A549 (cell line): Measurements from ENCODE around the gene LCE6A. TPM values are rescaled to one million over a fixed set of nuclear protein-coding genes. Genes with fewer than 3 reads are reported as not detected.

Experiments used
- ATAC-seq, 2 experiments: fragments of 200-7000 bp in 1 of 2; fragments of >200 bp in 1 of 2; cut with Nextera tagmentation in 1 of 2; cut with Tn5 transposase in 1 of 2; 3 replicates each; pipeline versions ENCODE4 v1.8.0 to v1.9.1; 2018 to 2020; ENCODE audit warnings: mild to moderate bottlenecking in 1 of 2, moderate library complexity in 1 of 2
- CTCF ChIA-PET: fragments of 300-600 bp; sonication (Branson Sonifier 250); formaldehyde crosslinking; extraction: SDS; loops from one replicate; lab custom pipeline; 2021; ENCODE audit warnings: antibody characterized with exemption, inconsistent platforms; lab: Yijun Ruan, JAX
- POLR2A ChIA-PET: fragments of 350-600 bp; formaldehyde crosslinking; extraction: SDS; loops from one replicate; lab custom pipeline; 2021; ENCODE audit warnings: antibody characterized with exemption, inconsistent platforms; lab: Yijun Ruan, JAX
- DNase-seq, 2 experiments: peaks; one replicate each; pipeline versions ENCODE4 v3.0.0 to v3.0.0-alpha.2; 2011 to 2016; ENCODE audit warnings: low read depth in 1 of 2, low spot score in 1 of 2
- FAIRE-seq: peaks from 2 replicates; lab custom pipeline; 2011; peaks lifted over from hg19 to GRCh38; lab: Jason Lieb, UNC
- H3K27ac ChIP-seq, 2 experiments: fragments of >200 bp; sonication (Bioruptor Twin); formaldehyde crosslinking; 3 replicates each; pipeline ENCODE4 v1.5.1; 2016 to 2017
- H3K4me1 ChIP-seq: fragments of >200 bp; sonication (Bioruptor Twin); formaldehyde crosslinking; 3 replicates; pipeline ENCODE4 v1.6.1; 2016
- H3K4me2 ChIP-seq: fragments of >200 bp; sonication (Bioruptor Twin); formaldehyde crosslinking; 3 replicates; pipeline ENCODE4 v1.6.1; 2016
- H3K4me3 ChIP-seq: fragments of >200 bp; sonication (Bioruptor Twin); formaldehyde crosslinking; 3 replicates; pipeline ENCODE4 v1.5.1; 2016
- H3K9me3 ChIP-seq: fragments of >200 bp; sonication (Bioruptor Twin); formaldehyde crosslinking; 3 replicates; pipeline ENCODE4 v1.6.1; 2016
- CHD4 ChIP-seq: fragments of 200-600 bp; sonication (generic); IDR thresholded peaks from 2 replicates; pipeline ENCODE4 v1.6.1; 2016; ENCODE audit warnings: antibody characterized with exemption, mild to moderate bottlenecking, borderline replicate concordance
- FOXS1 ChIP-seq: fragments of 250-450 bp; sonication (Bioruptor Pico); IDR thresholded peaks from 2 replicates; pipeline ENCODE4 v1.5.0; 2020; ENCODE audit warnings: mild to moderate bottlenecking, moderate library complexity
- RAD21 ChIP-seq, 2 experiments: fragments of >200 bp in 1 of 2; sonication (Bioruptor Twin) in 1 of 2; formaldehyde crosslinking in 1 of 2; IDR thresholded peaks in 1 of 2; conservative IDR thresholded peaks in 1 of 2; 2 replicates in 1 of 2; 3 replicates in 1 of 2; pipeline ENCODE4 v1.6.1; 2012 to 2018; ENCODE audit warnings: inconsistent platforms in 1 of 2
- RNF2 ChIP-seq: fragments of 200-600 bp; sonication (generic); IDR thresholded peaks from 2 replicates; pipeline ENCODE4 v1.6.1; 2016; ENCODE audit warnings: low read depth, mild to moderate bottlenecking, antibody characterized with exemption, moderate library complexity, borderline replicate concordance
- WGBS: methylation state at CpG from one replicate; pipeline ENCODE4 v1.1.6; 2017; ENCODE audit errors: missing lambda C conversion rate; 5-methylcytosine and 5-hydroxymethylcytosine counted together
- polyA plus RNA-seq, 4 experiments: library from polyadenylated mRNA; depleted of rRNA in 3 of 4; stranded (reverse); fragments of >200 nt; fragmentation: RNase III in 1 of 4; extraction: RNeasy Plus Mini Kit Qiagen cat#74134 plus additional on column Dnase treatment in 1 of 4; gene quantifications; 2 replicates in 3 of 4; 3 replicates in 1 of 4; pipeline ENCODE4 v1.2.3, GENCODE V29; 2011 to 2017
- TF ChIP-seq, protein P1 (sequence below): fragments of >200 bp; sonication (Bioruptor Twin); formaldehyde crosslinking; IDR thresholded peaks from 3 replicates; pipeline ENCODE4 v1.6.1; 2016
- TF ChIP-seq, protein P2 (sequence below): fragments of 200-600 bp; sonication (generic); IDR thresholded peaks from 2 replicates; pipeline ENCODE4 v1.6.1; 2016; ENCODE audit warnings: antibody characterized with exemption, mild to moderate bottlenecking, moderate library complexity

Gene LCE6A
- polyA plus RNA-seq, 2 of the 4 experiments (the other 2 are of a cell fraction): not detected

DNA sequence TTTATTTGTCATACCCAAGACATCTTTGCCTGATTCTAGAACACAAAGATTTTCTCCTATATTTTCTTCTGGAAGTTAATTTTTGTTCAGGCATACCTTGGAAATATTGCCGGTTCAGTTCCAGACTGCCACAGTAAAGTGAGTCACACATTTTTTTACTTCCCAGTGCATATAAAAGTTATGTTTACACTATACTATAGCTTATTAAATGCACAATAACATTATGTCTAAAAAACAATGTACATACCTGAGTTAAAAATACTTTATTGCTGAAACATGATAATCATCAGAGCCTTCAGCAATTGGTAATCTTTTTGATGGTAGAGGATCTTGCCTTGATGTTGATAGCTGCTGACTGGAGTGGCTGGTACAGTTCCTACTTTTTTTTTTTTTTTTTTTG is 45.5 kb downstream of the LCE6A start:
- WGBS: 55% methylated on average over 1 of the region's 1 CpG
- TF ChIP-seq RNF2: no peak
- TF ChIP-seq, protein P1, sequence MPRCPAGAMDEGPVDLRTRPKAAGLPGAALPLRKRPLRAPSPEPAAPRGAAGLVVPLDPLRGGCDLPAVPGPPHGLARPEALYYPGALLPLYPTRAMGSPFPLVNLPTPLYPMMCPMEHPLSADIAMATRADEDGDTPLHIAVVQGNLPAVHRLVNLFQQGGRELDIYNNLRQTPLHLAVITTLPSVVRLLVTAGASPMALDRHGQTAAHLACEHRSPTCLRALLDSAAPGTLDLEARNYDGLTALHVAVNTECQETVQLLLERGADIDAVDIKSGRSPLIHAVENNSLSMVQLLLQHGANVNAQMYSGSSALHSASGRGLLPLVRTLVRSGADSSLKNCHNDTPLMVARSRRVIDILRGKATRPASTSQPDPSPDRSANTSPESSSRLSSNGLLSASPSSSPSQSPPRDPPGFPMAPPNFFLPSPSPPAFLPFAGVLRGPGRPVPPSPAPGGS: no peak
- TF ChIP-seq, protein P2, sequence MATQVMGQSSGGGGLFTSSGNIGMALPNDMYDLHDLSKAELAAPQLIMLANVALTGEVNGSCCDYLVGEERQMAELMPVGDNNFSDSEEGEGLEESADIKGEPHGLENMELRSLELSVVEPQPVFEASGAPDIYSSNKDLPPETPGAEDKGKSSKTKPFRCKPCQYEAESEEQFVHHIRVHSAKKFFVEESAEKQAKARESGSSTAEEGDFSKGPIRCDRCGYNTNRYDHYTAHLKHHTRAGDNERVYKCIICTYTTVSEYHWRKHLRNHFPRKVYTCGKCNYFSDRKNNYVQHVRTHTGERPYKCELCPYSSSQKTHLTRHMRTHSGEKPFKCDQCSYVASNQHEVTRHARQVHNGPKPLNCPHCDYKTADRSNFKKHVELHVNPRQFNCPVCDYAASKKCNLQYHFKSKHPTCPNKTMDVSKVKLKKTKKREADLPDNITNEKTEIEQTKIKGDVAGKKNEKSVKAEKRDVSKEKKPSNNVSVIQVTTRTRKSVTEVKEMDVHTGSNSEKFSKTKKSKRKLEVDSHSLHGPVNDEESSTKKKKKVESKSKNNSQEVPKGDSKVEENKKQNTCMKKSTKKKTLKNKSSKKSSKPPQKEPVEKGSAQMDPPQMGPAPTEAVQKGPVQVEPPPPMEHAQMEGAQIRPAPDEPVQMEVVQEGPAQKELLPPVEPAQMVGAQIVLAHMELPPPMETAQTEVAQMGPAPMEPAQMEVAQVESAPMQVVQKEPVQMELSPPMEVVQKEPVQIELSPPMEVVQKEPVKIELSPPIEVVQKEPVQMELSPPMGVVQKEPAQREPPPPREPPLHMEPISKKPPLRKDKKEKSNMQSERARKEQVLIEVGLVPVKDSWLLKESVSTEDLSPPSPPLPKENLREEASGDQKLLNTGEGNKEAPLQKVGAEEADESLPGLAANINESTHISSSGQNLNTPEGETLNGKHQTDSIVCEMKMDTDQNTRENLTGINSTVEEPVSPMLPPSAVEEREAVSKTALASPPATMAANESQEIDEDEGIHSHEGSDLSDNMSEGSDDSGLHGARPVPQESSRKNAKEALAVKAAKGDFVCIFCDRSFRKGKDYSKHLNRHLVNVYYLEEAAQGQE: no peak
- TF ChIP-seq RAD21 (conservative IDR thresholded peaks at IDR 0.05 in 1 of 2, IDR thresholded peaks at IDR 0.05 in 1 of 2): no peak
- TF ChIP-seq FOXS1 (CRISPR knock-in tag): no peak
- TF ChIP-seq CHD4: no peak
- ATAC-seq: no peak
- DNase-seq: no peak
- no peaks in the 10 kb centered on the region for H3K4me1 ChIP-seq
- FAIRE-seq: no peak
- H3K4me3 ChIP-seq: no peak overlapping the region
- H3K27ac ChIP-seq: no peak overlapping the region
- POLR2A ChIA-PET: no interaction called here
- CTCF ChIA-PET: interaction anchor here (0.7 kb wide), 1 partner anchor 333 kb away, joined by 5 read pairs; no protein-coding TSS in a partner anchor
- H3K9me3 ChIP-seq: no peaks in the 10 kb centered on the region
- H3K4me2 ChIP-seq: no peak overlapping the region

Other genes starting within 250 kb of the LCE6A start
- gene LCE3C, start 242.6 kb upstream of the LCE6A start, polyA plus RNA-seq (2011; rRNA removed): not detected in 2 replicates
- gene LCE3C, start 242.6 kb upstream of the LCE6A start, polyA plus RNA-seq (2017; fragmentation: RNase III; extraction: RNeasy Plus Mini Kit Qiagen cat#74134 plus additional on column Dnase treatment): not detected in 3 replicates
- not detected in 2 replicates for gene LCE3B, start 229.0 kb upstream of the LCE6A start, polyA plus RNA-seq (2011; rRNA removed)
- not detected in 3 replicates for gene LCE3B, start 229.0 kb upstream of the LCE6A start, polyA plus RNA-seq (2017; fragmentation: RNase III; extraction: RNeasy Plus Mini Kit Qiagen cat#74134 plus additional on column Dnase treatment)
- gene LCE3A, start 219.8 kb upstream of the LCE6A start, polyA plus RNA-seq (2011; rRNA removed): not detected in 2 replicates
- not detected in 3 replicates for gene LCE3A, start 219.8 kb upstream of the LCE6A start, polyA plus RNA-seq (2017; fragmentation: RNase III; extraction: RNeasy Plus Mini Kit Qiagen cat#74134 plus additional on column Dnase treatment)
- gene LCE2D, start 179.5 kb upstream of the LCE6A start, polyA plus RNA-seq (2011; rRNA removed): not detected in 2 replicates
- not detected in 3 replicates for gene LCE2D, start 179.5 kb upstream of the LCE6A start, polyA plus RNA-seq (2017; fragmentation: RNase III; extraction: RNeasy Plus Mini Kit Qiagen cat#74134 plus additional on column Dnase treatment)
- not detected in 2 replicates for gene LCE2C, start 167.6 kb upstream of the LCE6A start, polyA plus RNA-seq (2011; rRNA removed)
- gene LCE2C, start 167.6 kb upstream of the LCE6A start, polyA plus RNA-seq (2017; fragmentation: RNase III; extraction: RNeasy Plus Mini Kit Qiagen cat#74134 plus additional on column Dnase treatment): not detected in 3 replicates
- not detected in 2 replicates for gene LCE2B, start 156.7 kb upstream of the LCE6A start, polyA plus RNA-seq (2011; rRNA removed)
- gene LCE2B, start 156.7 kb upstream of the LCE6A start, polyA plus RNA-seq (2017; fragmentation: RNase III; extraction: RNeasy Plus Mini Kit Qiagen cat#74134 plus additional on column Dnase treatment): not detected in 3 replicates
- not detected in 2 replicates for gene LCE2A, start 144.5 kb upstream of the LCE6A start, polyA plus RNA-seq (2011; rRNA removed)
- gene LCE2A, start 144.5 kb upstream of the LCE6A start, polyA plus RNA-seq (2017; fragmentation: RNase III; extraction: RNeasy Plus Mini Kit Qiagen cat#74134 plus additional on column Dnase treatment): not detected in 3 replicates
- not detected in 2 replicates for gene LCE4A, start 134.7 kb upstream of the LCE6A start, polyA plus RNA-seq (2011; rRNA removed)
- gene LCE4A, start 134.7 kb upstream of the LCE6A start, polyA plus RNA-seq (2017; fragmentation: RNase III; extraction: RNeasy Plus Mini Kit Qiagen cat#74134 plus additional on column Dnase treatment): not detected in 3 replicates
- not detected in 2 replicates for gene KPRP, start 84.8 kb upstream of the LCE6A start, polyA plus RNA-seq (2011; rRNA removed)
- not detected in 3 replicates for gene KPRP, start 84.8 kb upstream of the LCE6A start, polyA plus RNA-seq (2017; fragmentation: RNase III; extraction: RNeasy Plus Mini Kit Qiagen cat#74134 plus additional on column Dnase treatment)
- gene LCE1F, start 67.7 kb upstream of the LCE6A start, polyA plus RNA-seq (2011; rRNA removed): not detected in 2 replicates
- not detected in 3 replicates for gene LCE1F, start 67.7 kb upstream of the LCE6A start, polyA plus RNA-seq (2017; fragmentation: RNase III; extraction: RNeasy Plus Mini Kit Qiagen cat#74134 plus additional on column Dnase treatment)
- gene LCE1E, start 56.6 kb upstream of the LCE6A start, polyA plus RNA-seq (2011; rRNA removed): not detected in 2 replicates
- not detected in 3 replicates for gene LCE1E, start 56.6 kb upstream of the LCE6A start, polyA plus RNA-seq (2017; fragmentation: RNase III; extraction: RNeasy Plus Mini Kit Qiagen cat#74134 plus additional on column Dnase treatment)
- gene LCE1D, start 46.1 kb upstream of the LCE6A start, polyA plus RNA-seq (2011; rRNA removed): not detected in 2 replicates
- gene LCE1D, start 46.1 kb upstream of the LCE6A start, polyA plus RNA-seq (2017; fragmentation: RNase III; extraction: RNeasy Plus Mini Kit Qiagen cat#74134 plus additional on column Dnase treatment): not detected in 3 replicates
- not detected in 2 replicates for gene LCE1C, start 36.2 kb upstream of the LCE6A start, polyA plus RNA-seq (2011; rRNA removed)
- not detected in 3 replicates for gene LCE1C, start 36.2 kb upstream of the LCE6A start, polyA plus RNA-seq (2017; fragmentation: RNase III; extraction: RNeasy Plus Mini Kit Qiagen cat#74134 plus additional on column Dnase treatment)
- gene LCE1B, start 30.9 kb upstream of the LCE6A start, polyA plus RNA-seq (2011; rRNA removed): not detected in 2 replicates
- gene LCE1B, start 30.9 kb upstream of the LCE6A start, polyA plus RNA-seq (2017; fragmentation: RNase III; extraction: RNeasy Plus Mini Kit Qiagen cat#74134 plus additional on column Dnase treatment): not detected in 3 replicates
- not detected in 2 replicates for gene LCE1A, start 15.4 kb upstream of the LCE6A start, polyA plus RNA-seq (2011; rRNA removed)
- gene LCE1A, start 15.4 kb upstream of the LCE6A start, polyA plus RNA-seq (2017; fragmentation: RNase III; extraction: RNeasy Plus Mini Kit Qiagen cat#74134 plus additional on column Dnase treatment): not detected in 3 replicates
- not detected in 2 replicates for gene LCE7A, start 17.1 kb downstream of the LCE6A start, polyA plus RNA-seq (2011; rRNA removed)
- not detected in 3 replicates for gene LCE7A, start 17.1 kb downstream of the LCE6A start, polyA plus RNA-seq (2017; fragmentation: RNase III; extraction: RNeasy Plus Mini Kit Qiagen cat#74134 plus additional on column Dnase treatment)
- gene SMCP, start 35.5 kb downstream of the LCE6A start, polyA plus RNA-seq (2011; rRNA removed): not detected in 2 replicates
- gene SMCP, start 35.5 kb downstream of the LCE6A start, polyA plus RNA-seq (2017; fragmentation: RNase III; extraction: RNeasy Plus Mini Kit Qiagen cat#74134 plus additional on column Dnase treatment): not detected in 3 replicates
- gene IVL, start 65.7 kb downstream of the LCE6A start, polyA plus RNA-seq (2011; rRNA removed): not detected in 2 replicates
- gene IVL, start 65.7 kb downstream of the LCE6A start, polyA plus RNA-seq (2017; fragmentation: RNase III; extraction: RNeasy Plus Mini Kit Qiagen cat#74134 plus additional on column Dnase treatment): not detected in 3 replicates
- not detected in 2 replicates for gene SPRR5, start 104.3 kb downstream of the LCE6A start, polyA plus RNA-seq (2011; rRNA removed)
- gene SPRR5, start 104.3 kb downstream of the LCE6A start, polyA plus RNA-seq (2017; fragmentation: RNase III; extraction: RNeasy Plus Mini Kit Qiagen cat#74134 plus additional on column Dnase treatment): not detected in 3 replicates
- not detected in 2 replicates for gene SPRR4, start 127.8 kb downstream of the LCE6A start, polyA plus RNA-seq (2011; rRNA removed)
- not detected in 3 replicates for gene SPRR4, start 127.8 kb downstream of the LCE6A start, polyA plus RNA-seq (2017; fragmentation: RNase III; extraction: RNeasy Plus Mini Kit Qiagen cat#74134 plus additional on column Dnase treatment)
- gene SPRR1A, start 141.2 kb downstream of the LCE6A start, polyA plus RNA-seq (2011; rRNA removed): not detected in 2 replicates
- not detected in 3 replicates for gene SPRR1A, start 141.2 kb downstream of the LCE6A start, polyA plus RNA-seq (2017; fragmentation: RNase III; extraction: RNeasy Plus Mini Kit Qiagen cat#74134 plus additional on column Dnase treatment)
- not detected in 2 replicates for gene SPRR3, start 158.9 kb downstream of the LCE6A start, polyA plus RNA-seq (2011; rRNA removed)
- gene SPRR3, start 158.9 kb downstream of the LCE6A start, polyA plus RNA-seq (2017; fragmentation: RNase III; extraction: RNeasy Plus Mini Kit Qiagen cat#74134 plus additional on column Dnase treatment): not detected in 3 replicates
- not detected in 2 replicates for gene SPRR1B, start 188.3 kb downstream of the LCE6A start, polyA plus RNA-seq (2011; rRNA removed)
- gene SPRR1B, start 188.3 kb downstream of the LCE6A start, polyA plus RNA-seq (2017; fragmentation: RNase III; extraction: RNeasy Plus Mini Kit Qiagen cat#74134 plus additional on column Dnase treatment): not detected in 3 replicates
- gene SPRR2D, start 198.3 kb downstream of the LCE6A start, polyA plus RNA-seq (2011; rRNA removed): not detected in 2 replicates
- gene SPRR2D, start 198.3 kb downstream of the LCE6A start, polyA plus RNA-seq (2017; fragmentation: RNase III; extraction: RNeasy Plus Mini Kit Qiagen cat#74134 plus additional on column Dnase treatment): not detected in 3 replicates
- not detected in 2 replicates for gene SPRR2A, start 214.7 kb downstream of the LCE6A start, polyA plus RNA-seq (2011; rRNA removed)
- not detected in 3 replicates for gene SPRR2A, start 214.7 kb downstream of the LCE6A start, polyA plus RNA-seq (2017; fragmentation: RNase III; extraction: RNeasy Plus Mini Kit Qiagen cat#74134 plus additional on column Dnase treatment)
- not detected in 2 replicates for gene SPRR2B, start 228.8 kb downstream of the LCE6A start, polyA plus RNA-seq (2011; rRNA removed)
- not detected in 3 replicates for gene SPRR2B, start 228.8 kb downstream of the LCE6A start, polyA plus RNA-seq (2017; fragmentation: RNase III; extraction: RNeasy Plus Mini Kit Qiagen cat#74134 plus additional on column Dnase treatment)